ENCODE data around the gene GNAI3. TPM values are rescaled to one million over a fixed set of nuclear protein-coding genes. Genes with fewer than 3 reads are reported as not detected.
A peak's percentile ranks its signal among the peaks of the same experiment; 100 is the strongest.

Gene GNAI3
- total and polyA plus RNA-seq, 2 donors (not counting 3 experiments of a cell fraction or from before 2014, with no cell fraction given), result 5.0 to 14.0 TPM

- TF ChIP-seq EZH2 (IDR thresholded peaks at IDR 0.05; ENCODE audit: borderline replicate concordance, low read depth, low read length, severe bottlenecking) (no peak), CTCF (IDR thresholded peaks at IDR 0.05; ENCODE audit: extremely low read depth in 1 of 2, insufficient read depth in 1 of 2, low read depth in 1 of 2, low read length in 2 of 2) (no peak), FOS (IDR thresholded peaks at IDR 0.05; ENCODE audit: borderline replicate concordance, insufficient read depth, low read length) (no peak), POLR2AphosphoS5 (IDR thresholded peaks at IDR 0.05; ENCODE audit: insufficient read depth, low read depth, low read length) (no peak), JUN (IDR thresholded peaks at IDR 0.05; ENCODE audit: borderline replicate concordance, insufficient read depth, insufficient read length, low read depth) (no peak), MAX (IDR thresholded peaks at IDR 0.05; ENCODE audit: insufficient read depth, insufficient read length) (no peak), MYC (IDR thresholded peaks at IDR 0.05; ENCODE audit: low read depth, low read length) (no peak), GATA2 (IDR thresholded peaks at IDR 0.05; ENCODE audit: insufficient read depth, insufficient read length, low read depth, low read length) (no peak), POLR2A (IDR thresholded peaks at IDR 0.05; ENCODE audit: low read depth, low read length) (no peak)
- H3K27ac ChIP-seq (ENCODE audit: insufficient read depth, low read depth, low read length), result no peak within 1 kb of the TSS
- H3K79me2 ChIP-seq (ENCODE audit: control insufficient read depth, insufficient read depth, low read length), result no peaks in the 10 kb centered on the region
- peak within 1 kb of the TSS; percentile 27 for H3K9ac ChIP-seq (replicated peaks; ENCODE audit: extremely low read depth, insufficient read depth, low read length)
- CTCF ChIA-PET, result interaction anchor here (1.0 to 4.3 kb wide), 4 partner anchors 16 to 329 kb away, joined by 3 to 33 read pairs (median 6); partner anchors contain the start of genes AHCYL1 and GSTM1
- no peaks in the 10 kb centered on the region for H3K36me3 ChIP-seq (ENCODE audit: control insufficient read depth in 2 of 2, extremely low read depth in 1 of 2, insufficient read depth in 2 of 2, low read length in 2 of 2)
- H3K27me3 ChIP-seq (ENCODE audit: control insufficient read depth in 2 of 2, insufficient read depth in 2 of 2, low read length in 2 of 2), result peaks cover 13 to 16% of the 10 kb centered on the region in 2 experiments
- peak; percentile 79 for FAIRE-seq
- intact Hi-C loops (cut with micrococcal nuclease), result no loop called here
- H3K9me3 ChIP-seq (replicated peaks; ENCODE audit: control insufficient read depth, insufficient read depth, low read length), result no peaks in the 10 kb centered on the region
- dilution Hi-C loops (cut with MboI; ENCODE audit: extremely low pct_ligation_motif_present, low sequenced_read_pairs), result no loop called here
- H3K4me1 ChIP-seq (ENCODE audit: control insufficient read depth, extremely low read depth, insufficient read depth, low read length), result peaks cover 9% of the 10 kb centered on the region
- no peaks in the 10 kb centered on the region for H3K9me1 ChIP-seq (replicated peaks; ENCODE audit: control insufficient read depth, extremely low read depth, insufficient read depth, low read length)
- peak within 1 kb of the TSS; percentile 70 for H3K4me2 ChIP-seq (ENCODE audit: insufficient read depth, low read length)
- peak within 1 kb of the TSS; percentile 57 to 68 (median 59) for H3K4me3 ChIP-seq (replicated peaks in 1 of 3; ENCODE audit: insufficient read depth in 1 of 3, low read depth in 1 of 3, low read length in 3 of 3)
- BruUV-seq (replicated peaks), result no TSS peak
- POLR2A ChIA-PET, result no interaction called here
- DNase-seq (ENCODE audit: low read depth, low spot score), result peak; percentile 69
- H4K20me1 ChIP-seq (replicated peaks; ENCODE audit: control insufficient read depth, extremely low read depth, insufficient read depth, low read length), result no peaks in the 10 kb centered on the region
- peak within 1 kb of the TSS; percentile 99 for H2AFZ ChIP-seq (ENCODE audit: low read depth, low read length)
Observed at GRCh38 chr1:109655615-109656519, 107.5 kb downstream of the GNAI3 start, which contains the start of gene GSTM4. Gene GSTM4, plus strand, starts transcription at chr1:109656099. Its CDS starts 291 bp downstream, at chr1:109656390.

Measured in endothelial cell of umbilical vein (primary cell).